ENCODE results near the gene PSAPL1. TPM values are rescaled to one million over a fixed set of nuclear protein-coding genes. Genes with fewer than 3 reads are reported as not detected.

The PSAPL1 gene
- total and polyA plus RNA-seq, 2 of the 8 experiments (the other 6 are each of a cell fraction or from before 2014, with no cell fraction given): 0.03 TPM; not detected in 1

DNA sequence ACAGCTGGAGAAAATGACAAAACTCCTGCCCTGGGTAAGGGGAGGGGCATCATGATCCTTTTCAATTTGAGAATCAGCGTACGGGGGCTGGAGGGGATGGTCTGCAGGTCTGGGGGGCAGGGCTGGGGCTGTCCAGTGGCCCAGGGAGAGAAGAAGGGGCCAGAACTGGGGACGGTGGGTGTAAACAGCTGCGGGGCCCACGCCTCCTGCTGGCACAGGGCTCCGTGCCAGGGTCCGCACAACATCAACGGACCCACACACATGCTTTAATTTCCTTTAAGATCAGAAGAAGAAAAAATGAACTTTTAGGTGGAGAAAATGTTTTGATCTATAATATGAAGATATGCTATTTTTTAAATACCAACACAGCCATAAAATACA lies 52.1 kb downstream of the PSAPL1 start (continued):
- TF ChIP-seq FOSL1 (IDR thresholded peaks at IDR 0.05; ENCODE audit: insufficient read depth, low read depth, low read length) (no peak), RFX5 (IDR thresholded peaks at IDR 0.05; ENCODE audit: borderline replicate concordance, low read depth, low read length) (no peak), MAFK (IDR thresholded peaks at IDR 0.05; ENCODE audit: low read depth, low read length) (no peak), SAP30 (IDR thresholded peaks at IDR 0.05; ENCODE audit: insufficient read depth, insufficient replicate concordance, low read length) (no peak), POLR2AphosphoS5 (IDR thresholded peaks at IDR 0.05; ENCODE audit: low read depth, low read length) (no peak), TEAD4 (IDR thresholded peaks at IDR 0.05; ENCODE audit: low read depth, low read length) (no peak)

Data from H1 (cell line).